Measurements from ENCODE around the gene PGGHG.

- TF ChIP-seq, protein P1, sequence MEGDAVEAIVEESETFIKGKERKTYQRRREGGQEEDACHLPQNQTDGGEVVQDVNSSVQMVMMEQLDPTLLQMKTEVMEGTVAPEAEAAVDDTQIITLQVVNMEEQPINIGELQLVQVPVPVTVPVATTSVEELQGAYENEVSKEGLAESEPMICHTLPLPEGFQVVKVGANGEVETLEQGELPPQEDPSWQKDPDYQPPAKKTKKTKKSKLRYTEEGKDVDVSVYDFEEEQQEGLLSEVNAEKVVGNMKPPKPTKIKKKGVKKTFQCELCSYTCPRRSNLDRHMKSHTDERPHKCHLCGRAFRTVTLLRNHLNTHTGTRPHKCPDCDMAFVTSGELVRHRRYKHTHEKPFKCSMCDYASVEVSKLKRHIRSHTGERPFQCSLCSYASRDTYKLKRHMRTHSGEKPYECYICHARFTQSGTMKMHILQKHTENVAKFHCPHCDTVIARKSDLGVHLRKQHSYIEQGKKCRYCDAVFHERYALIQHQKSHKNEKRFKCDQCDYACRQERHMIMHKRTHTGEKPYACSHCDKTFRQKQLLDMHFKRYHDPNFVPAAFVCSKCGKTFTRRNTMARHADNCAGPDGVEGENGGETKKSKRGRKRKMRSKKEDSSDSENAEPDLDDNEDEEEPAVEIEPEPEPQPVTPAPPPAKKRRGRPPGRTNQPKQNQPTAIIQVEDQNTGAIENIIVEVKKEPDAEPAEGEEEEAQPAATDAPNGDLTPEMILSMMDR (IDR thresholded peaks at IDR 0.05) = no peak
- no peak for TF ChIP-seq ZFX (IDR thresholded peaks at IDR 0.05; ENCODE audit: borderline replicate concordance)
Measured at GRCh38 chr11:305844-306211, 16.9 kb downstream of the PGGHG start.

All from 22Rv1 (cell line).